Rectal smooth muscle tissue (tissue), 1 donor: ENCODE results near the gene COG4.

Experiments used
- H3K27ac ChIP-seq: one replicate; pipeline ENCODE4 v1.7.0; 2013; ENCODE audit warnings: low read depth, low read length, inconsistent platforms
- H3K27me3 ChIP-seq: one replicate; pipeline ENCODE4 v1.7.0; 2013; ENCODE audit warnings: low read length; ENCODE audit not compliant: control insufficient read depth, insufficient read depth
- H3K36me3 ChIP-seq: one replicate; pipeline ENCODE4 v1.7.0; 2013; ENCODE audit warnings: low read length; ENCODE audit not compliant: control insufficient read depth, insufficient read depth
- H3K4me1 ChIP-seq: one replicate; pipeline ENCODE4 v1.7.0; 2013; ENCODE audit warnings: low read length; ENCODE audit not compliant: control insufficient read depth, insufficient read depth
- H3K4me3 ChIP-seq: one replicate; pipeline ENCODE4 v1.7.0; 2013; ENCODE audit warnings: low read length
- H3K9ac ChIP-seq: one replicate; pipeline ENCODE4 v1.7.0; 2013; ENCODE audit warnings: low read length

COG4 gene

DNA sequence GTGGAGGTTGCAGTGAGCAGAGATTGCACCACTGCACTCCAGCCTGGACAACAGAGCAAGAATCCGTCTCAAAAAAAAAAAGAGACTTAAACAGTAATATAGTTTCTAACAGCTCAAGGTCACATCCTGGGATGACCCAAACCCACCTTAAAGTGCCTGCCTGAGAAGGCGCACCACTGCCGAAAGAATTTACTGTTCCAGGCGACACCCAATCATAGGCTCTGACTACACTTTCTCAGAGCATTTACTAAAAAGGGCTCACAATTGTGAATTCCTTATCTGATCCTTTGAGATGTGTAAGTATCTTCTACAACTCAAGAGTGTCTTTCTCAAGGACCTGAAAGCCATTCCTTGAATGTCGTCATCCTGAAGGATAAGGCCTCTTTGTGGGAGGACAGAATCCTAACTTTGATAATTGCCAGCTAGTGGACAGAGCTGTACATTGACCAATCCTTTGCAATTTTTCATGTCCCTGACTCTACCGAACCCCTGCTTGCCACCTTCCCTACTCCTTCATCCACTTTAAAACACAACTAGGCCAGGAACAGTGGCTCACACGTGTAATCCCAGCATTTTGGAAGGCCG is 81.9 kb downstream of the COG4 start:
- H3K4me1 ChIP-seq: peaks cover 9% of the 10 kb centered on the region
- H3K9ac ChIP-seq: no peak overlapping the region

DNA sequence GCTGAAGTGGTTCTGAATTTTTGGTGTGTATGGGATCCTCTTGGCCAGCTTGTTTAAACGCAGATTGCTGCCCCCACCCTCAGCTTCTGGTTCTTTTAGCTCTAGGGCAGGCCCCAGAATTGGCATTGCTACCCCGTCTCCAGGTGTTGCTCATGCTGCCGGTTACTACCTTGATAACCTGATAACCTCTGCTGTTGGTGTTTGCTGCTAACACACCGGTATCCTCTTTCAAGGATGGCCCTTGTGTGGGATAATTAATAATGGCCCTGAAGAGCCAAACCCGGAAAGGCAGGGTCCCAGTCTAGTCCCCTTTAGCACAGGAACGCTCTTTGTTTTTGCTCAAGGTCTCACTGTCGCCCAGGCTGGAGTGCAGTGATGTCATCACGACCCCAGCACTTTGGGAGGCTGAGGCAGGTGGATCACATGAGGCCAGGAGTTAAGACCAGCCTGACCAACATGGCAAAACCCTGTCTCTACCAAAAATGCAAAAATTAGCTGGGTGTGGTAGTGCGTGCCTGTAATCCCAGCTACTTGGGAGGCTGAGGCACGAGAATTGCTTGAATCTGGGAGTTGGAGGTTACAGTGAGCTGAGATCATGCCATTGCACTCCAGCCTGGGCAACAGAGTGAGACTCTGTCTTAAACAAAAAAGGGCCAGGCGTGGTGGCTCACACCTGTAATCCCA is 83.2 kb downstream of the COG4 start:
- Histone ChIP-seq H3K4me1 (peaks cover 9% of the 10 kb centered on the region), H3K36me3 (no peaks in the 10 kb centered on the region), H3K27ac (no peak overlapping the region), H3K4me3 (peak overlapping the region; percentile 92), H3K9ac (no peak overlapping the region), H3K27me3 (no peaks in the 10 kb centered on the region)

More for the DNA sequence above, 81.9 kb downstream of the COG4 start:
- Histone ChIP-seq H3K4me3 (no peak overlapping the region), H3K36me3 (no peaks in the 10 kb centered on the region), H3K27me3 (no peaks in the 10 kb centered on the region), H3K27ac (no peak overlapping the region)

DNA sequence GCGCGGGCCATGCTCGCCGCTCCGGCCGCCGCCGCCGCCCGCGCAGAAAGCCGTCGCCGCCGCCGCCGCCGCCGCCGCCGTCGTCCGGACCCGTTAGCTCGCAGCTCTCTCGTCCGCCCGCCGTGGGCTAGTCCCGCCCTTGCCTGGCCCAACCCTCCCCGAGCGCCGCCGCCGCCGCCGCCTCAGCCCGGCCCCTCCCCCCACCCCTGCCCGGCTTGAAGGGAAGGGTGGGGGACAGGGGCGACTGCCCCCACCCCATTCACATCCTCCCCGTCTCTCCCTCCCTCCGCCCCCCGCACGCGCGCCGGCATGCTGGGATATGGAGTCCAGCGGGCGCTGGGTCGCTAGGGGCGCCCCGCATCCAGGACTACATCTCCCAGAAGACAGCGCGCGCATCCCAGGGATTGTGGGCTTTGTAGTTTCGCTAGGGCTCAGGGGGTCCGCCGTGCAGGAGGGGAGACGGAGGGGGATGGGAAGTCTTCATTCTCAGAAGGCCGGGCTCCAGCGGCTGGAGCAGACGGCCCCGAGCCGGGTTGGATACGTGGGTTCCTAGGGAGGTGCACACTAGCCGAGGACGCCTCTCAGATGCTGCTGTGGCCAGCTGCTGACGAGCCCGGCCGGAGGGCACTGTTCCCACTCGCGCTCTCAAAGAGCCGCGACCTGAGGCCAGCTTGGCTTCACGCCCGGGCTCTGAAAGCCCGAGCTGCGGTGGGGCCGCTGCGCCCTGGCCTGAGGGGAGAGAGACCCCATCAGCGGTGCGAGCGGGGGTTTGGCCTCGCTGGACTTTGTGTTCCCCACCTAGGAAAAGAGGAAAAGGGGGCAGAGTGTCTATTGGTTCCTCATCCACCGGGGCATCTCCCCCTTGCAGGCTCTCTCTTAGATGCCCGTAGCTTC is 84.1 kb downstream of the COG4 start, which contains the start of gene ST3GAL2:
Gene ST3GAL2, minus strand, starts transcription at position 132 of the 894 bp plus-strand sequence. CDS start 40,570 bp downstream, outside the sequence.
- peak within 1 kb of the TSS; percentile 74 for H3K27ac ChIP-seq
- H3K36me3 ChIP-seq: no peaks in the 10 kb centered on the region
- H3K4me1 ChIP-seq: peaks cover 9% of the 10 kb centered on the region
- H3K4me3 ChIP-seq: peak within 1 kb of the TSS; percentile 92
- no peaks in the 10 kb centered on the region for H3K27me3 ChIP-seq
- H3K9ac ChIP-seq: peak within 1 kb of the TSS; percentile 16

DNA sequence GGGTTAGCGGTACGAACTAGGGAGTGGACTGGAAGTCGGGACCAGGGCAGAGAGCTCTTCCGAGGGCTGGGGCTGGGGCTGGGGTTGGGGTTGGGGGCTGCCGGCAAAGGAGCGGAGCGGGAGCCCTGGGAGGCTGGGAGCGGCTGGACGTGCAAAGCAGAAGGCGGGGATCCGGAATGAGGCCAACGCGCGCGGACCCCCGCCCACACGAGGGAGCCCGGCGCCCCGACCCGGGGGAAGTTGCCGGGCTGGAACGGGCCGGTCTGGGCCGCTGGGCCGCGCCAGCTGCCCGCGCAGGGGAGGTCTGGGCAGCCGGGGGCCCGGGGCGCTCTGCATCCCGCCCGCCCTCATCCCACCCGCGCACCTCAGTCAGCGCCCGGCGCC is 84.8 kb downstream of the COG4 start:
- Histone ChIP-seq H3K4me3 (peak overlapping the region; percentile 88), H3K4me1 (peaks cover 14% of the 10 kb centered on the region), H3K9ac (peak overlapping the region; percentile 16), H3K27ac (peak overlapping the region; percentile 38), H3K27me3 (no peaks in the 10 kb centered on the region), H3K36me3 (no peaks in the 10 kb centered on the region)

DNA sequence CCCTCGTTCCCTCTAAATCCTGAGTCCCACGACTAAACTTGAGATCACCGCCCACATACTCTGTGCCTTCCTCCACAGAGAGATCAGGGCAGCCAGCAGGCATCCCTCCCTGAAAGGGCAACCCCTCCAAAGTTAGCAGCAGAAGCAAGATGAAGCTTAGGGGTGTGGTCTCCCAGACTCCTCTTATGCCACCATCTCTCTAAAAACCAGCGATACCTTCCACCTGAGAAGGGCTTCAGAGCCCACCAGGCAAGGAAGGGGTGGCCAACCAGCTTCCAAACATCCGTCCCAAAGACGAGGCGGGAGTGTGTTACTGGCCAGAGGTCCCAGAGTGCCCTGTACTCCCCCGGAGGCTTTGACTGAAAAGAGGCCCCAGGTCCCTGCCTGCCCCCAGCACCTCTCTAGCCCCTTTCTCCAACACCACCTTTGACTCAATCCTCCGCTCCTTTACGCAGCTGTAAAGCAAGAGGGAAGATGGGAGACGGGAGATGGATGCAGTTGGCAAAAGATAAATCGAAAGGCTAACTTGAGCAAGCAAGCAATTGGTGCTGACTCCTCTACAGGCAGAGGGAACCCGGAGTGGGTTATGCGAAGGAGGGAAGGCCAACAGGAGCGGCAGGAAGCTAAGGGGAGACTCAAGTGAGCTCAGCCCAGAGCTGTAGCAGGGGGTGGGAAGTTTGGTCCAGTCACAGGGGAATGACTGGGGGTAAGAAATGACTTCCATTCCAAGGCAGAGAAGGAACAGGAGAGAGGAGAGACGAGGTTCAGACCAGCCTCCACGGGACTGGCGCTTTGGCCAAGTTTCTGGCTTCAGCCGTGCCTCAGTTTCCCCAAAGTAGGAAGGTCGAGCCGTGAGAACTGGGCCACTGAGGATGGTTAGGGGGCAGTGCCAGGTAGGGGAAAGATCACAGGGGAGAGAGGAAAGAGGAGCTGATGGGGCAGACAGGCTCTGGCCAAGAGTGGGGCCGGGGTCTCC is 85.5 kb downstream of the COG4 start:
- Histone ChIP-seq H3K36me3 (no peaks in the 10 kb centered on the region), H3K4me3 (peak overlapping the region; percentile 88), H3K27ac (peak overlapping the region; percentile 38), H3K27me3 (no peaks in the 10 kb centered on the region), H3K9ac (peak overlapping the region; percentile 16), H3K4me1 (peaks cover 21% of the 10 kb centered on the region)

DNA sequence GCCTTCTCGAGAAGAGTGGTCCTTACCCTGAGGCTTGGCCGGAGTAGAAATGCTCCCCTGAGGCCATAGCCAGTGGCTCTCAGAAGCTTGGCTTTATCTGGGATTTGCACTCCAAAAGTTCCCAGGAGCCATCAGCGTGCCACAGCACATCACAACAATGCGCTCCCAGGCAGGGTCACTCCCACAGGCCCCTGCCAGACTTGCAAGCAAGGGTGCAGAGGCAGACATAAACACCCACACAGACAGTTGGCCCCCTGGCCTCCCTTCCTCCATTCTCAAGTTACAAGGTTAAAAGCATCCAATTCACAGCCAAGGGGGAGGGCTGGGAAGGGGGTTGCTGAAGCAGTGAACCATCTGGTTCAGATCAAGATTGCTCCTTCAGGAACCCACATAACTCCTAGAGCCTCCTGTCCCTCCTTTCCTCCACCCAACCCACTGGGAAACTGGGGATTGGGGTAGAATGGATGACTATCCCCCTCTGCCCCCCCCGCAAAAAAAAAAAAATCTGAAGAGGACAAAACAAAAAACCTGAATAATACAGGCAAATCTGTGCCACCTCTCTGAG is 86.3 kb downstream of the COG4 start:
- H3K9ac ChIP-seq: no peak overlapping the region
- peak overlapping the region; percentile 88 for H3K4me3 ChIP-seq

DNA sequence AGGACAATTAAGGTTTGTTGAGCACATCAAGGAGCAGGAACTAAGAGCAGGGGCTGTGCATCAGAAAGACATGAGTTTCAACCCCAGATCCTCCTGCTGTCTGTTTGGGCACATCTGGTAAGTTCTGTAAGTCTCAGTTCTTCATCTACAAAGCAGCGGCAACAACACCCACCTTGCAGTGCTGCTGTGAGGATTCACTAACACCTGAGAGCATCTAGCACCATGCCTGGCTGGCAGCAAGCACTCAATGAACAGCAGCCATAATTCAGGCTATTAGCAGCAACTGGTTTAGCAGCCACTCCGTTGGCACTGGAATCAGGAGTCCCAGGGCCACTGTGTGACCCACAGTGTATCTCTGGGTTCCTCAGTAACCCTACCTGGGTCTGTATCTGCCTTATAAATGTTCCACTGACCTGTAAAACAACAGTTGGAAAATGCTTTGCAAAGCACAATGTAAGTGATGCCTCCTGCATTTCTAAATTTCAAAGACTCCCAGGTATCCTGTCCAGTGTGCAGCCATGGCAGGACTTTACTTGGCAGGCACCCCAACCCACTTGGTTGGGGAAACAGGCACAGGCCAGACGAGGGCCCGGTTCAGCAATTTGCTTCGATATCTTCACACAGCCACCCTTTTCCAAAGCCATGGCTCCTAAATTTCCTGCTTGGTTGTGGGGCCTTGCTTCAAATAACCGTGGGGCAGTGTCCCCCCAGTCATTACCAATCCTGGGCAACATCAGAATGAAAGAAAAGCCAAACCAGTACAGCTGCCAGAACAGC is 88.7 kb downstream of the COG4 start:
- H3K4me3 ChIP-seq: no peak overlapping the region
- H3K4me1 ChIP-seq: peaks cover 27% of the 10 kb centered on the region
- H3K9ac ChIP-seq: no peak overlapping the region
- peak overlapping the region; percentile 32 for H3K27ac ChIP-seq
- no peaks in the 10 kb centered on the region for H3K36me3 ChIP-seq
- no peaks in the 10 kb centered on the region for H3K27me3 ChIP-seq

More for the DNA sequence above, 86.3 kb downstream of the COG4 start:
- H3K4me1 ChIP-seq: peaks cover 27% of the 10 kb centered on the region
- peak overlapping the region; percentile 38 for H3K27ac ChIP-seq
- no peaks in the 10 kb centered on the region for H3K36me3 ChIP-seq
- no peaks in the 10 kb centered on the region for H3K27me3 ChIP-seq

DNA sequence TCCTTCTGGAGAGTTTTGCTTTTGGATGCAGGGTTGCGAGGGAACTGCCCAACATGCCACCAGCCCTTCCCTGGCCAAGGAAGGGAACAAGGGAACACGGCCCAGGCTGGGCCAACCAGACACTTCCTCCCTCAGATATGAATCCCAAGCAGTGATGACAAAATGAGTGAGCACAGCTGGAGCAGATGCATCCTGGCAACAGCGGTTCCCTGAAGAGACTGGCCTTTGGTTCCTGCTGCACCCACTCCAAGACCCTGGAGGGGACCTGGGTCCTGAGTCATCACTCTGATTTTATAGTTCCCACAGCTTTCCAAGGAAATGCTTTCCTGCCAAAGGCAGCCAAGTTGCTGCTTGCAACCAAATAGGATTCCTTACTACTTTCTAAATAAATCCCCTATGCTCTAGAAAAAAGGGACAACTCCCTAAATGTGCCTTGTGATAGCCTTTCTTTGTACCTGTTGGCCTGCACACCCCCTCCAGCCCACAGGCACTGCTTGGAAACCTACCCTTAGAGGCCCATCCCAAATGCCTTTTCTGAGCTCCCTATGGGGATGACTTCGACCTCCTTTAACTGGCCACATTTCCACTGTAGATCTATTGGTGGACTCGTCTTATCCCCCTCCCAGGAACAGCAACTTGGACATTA is 89.8 kb downstream of the COG4 start:
- peaks cover 27% of the 10 kb centered on the region for H3K4me1 ChIP-seq

DNA sequence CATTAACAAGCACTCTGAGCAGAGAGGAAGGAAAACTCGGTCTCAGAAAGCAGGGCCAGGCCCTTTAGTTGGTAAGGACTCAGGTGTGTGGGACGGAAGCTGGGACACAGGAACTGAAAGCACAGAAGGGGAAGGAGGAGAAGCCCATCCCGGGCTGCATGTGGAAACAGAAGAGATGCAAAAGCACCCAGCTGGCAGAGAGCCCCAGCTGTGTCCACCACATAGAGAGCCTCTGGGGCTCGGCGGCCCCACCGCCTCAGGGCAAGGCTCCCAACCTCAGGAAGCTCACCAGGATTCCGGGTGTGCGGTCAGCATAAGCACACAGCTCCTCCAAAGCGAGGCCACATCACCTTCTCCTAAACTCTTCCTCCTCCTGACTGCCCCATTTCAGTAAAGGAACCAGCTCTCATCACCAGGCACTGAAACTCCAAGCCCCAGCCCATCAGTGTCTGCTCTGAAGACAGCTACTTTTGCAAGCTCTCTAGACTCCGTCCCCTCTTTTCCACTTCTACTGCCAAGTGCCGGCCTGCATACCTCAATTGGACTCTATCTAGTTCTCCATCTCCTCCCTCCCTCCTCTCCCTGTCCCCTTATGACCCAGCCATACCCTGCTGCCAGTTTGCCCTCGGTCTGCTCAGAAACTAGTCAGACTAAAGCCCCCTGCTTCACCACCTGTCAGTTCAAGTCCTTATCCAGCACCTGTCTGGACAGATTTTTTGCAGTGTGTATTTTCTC is 90.5 kb downstream of the COG4 start:
- Histone ChIP-seq H3K27ac (peak overlapping the region; percentile 62), H3K4me3 (no peak overlapping the region), H3K4me1 (peaks cover 31% of the 10 kb centered on the region), H3K9ac (peak overlapping the region; percentile 6), H3K27me3 (no peaks in the 10 kb centered on the region), H3K36me3 (no peaks in the 10 kb centered on the region)

More for the DNA sequence above, 89.8 kb downstream of the COG4 start:
- peak overlapping the region; percentile 62 for H3K27ac ChIP-seq
- H3K4me3 ChIP-seq: no peak overlapping the region
- no peaks in the 10 kb centered on the region for H3K36me3 ChIP-seq
- peak overlapping the region; percentile 6 for H3K9ac ChIP-seq
- H3K27me3 ChIP-seq: no peaks in the 10 kb centered on the region

DNA sequence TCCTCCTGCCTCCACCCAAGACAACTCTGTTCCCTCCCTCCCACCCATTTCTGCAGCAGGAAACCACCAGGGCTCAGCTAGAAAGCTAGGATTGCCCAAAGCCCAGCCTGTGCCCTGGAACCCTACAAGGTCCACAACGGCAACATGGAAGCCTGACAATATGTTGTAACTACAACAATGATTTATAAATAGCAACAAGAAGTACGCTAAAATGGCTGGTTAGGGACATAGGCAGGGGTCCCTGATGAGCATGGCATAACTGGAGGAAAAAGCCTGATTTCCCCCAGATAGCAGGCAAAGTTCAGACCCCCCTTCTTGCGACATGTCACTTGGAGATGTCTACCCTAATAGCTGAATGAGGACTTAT is 91.0 kb downstream of the COG4 start:
- Histone ChIP-seq H3K36me3 (no peaks in the 10 kb centered on the region), H3K4me1 (peaks cover 31% of the 10 kb centered on the region), H3K27ac (peak overlapping the region; percentile 62), H3K27me3 (no peaks in the 10 kb centered on the region), H3K9ac (no peak overlapping the region), H3K4me3 (no peak overlapping the region)
